COR-L47 (cell line): ENCODE results near the gene DNAH1.
A peak's percentile ranks its signal among the peaks of the same experiment; 100 is the strongest.

ENCODE experiments used
- DNase-seq: peaks from one replicate; lab custom pipeline; 2025; lab: John Stamatoyannopoulos, UW

The DNAH1 gene

GRCh38 chr3:52357151-52358080, 41.3 kb downstream of the DNAH1 start:
- DNase-seq, result no peak

- DNase-seq, result no peak
These were observed 42.3 kb downstream of the DNAH1 start for GRCh38 chr3:52358362-52358940.

DNA sequence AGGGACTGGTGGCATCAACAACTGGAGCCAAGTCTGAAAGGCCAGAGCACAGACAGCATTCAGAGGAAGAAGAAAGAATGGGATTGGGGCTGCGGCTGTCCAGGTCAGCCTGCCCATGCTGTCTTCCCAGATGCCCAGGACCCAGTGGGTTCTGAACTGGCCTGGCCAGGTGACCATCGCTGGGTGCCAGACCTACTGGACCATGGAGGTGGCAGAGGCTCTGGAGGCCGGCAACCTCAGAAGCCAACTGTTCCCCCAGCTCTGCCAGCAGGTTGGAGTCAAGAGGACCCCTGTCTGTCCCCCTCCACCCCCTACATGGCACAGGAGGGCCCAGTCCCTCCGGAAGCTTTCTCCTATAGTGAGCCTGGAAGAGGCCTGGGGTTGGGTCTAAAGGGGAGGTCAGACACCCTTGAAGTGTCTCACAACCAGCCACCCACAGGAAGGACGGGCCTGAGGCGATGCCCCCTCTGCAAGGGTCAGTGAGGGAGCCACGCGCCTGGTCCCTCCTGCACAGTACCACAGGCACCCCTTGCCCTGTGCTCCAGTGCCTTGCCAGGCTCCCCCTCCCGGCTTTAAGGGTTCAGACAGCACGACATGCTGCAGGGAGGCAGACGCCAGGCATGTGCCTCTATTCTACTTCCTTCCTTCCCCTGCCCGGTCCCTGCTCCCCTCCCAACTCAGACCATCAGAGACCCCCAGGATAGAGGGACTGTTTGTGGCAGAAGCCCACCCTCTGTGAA, 43.2 kb downstream of the DNAH1 start:
- DNase-seq, result no peak

DNA sequence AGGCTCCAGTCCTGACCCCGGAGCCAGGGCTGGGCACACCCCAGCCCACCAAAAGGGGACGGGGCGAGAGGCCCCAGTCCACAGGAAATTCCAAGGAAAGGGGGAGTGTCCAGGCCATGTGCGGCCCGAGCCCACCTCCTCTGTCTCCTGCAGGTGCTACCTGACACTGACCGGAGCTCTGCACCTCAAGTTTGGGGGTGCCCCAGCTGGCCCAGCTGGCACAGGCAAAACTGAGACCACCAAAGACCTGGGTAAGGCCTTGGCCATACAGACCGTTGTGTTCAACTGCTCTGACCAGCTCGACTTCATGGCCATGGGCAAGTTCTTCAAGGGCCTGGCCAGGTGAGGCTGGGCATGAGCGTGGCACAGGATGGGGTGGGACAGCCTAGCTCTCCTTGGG, 44.9 kb downstream of the DNAH1 start:
- no peak for DNase-seq

GRCh38 chr3:52361454-52361853, 45.3 kb downstream of the DNAH1 start:
- no peak for DNase-seq

DNA sequence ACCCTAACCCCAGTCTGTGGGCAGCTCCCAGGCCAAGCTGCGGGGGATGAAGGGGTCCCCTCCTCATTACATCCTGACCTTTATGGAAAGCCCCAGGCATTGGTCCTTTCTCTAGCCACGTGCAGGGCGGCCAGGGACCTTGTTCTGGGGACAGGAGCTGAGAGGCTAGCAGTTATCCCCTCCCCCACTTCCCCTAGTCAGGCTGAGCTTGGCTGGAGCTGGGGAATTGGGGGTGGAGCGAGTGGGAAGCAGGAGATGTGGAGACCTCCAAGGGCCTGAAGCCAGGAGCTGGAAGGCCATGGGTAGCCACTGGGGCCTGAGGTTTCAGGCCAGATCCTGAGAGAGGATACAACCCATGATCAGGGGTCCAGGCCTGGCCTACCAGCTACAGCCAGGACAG, 45.8 kb downstream of the DNAH1 start:
- no peak for DNase-seq

- peak; percentile 33 for DNase-seq
These were observed 48.4 kb downstream of the DNAH1 start for GRCh38 chr3:52364322-52365035.

DNA sequence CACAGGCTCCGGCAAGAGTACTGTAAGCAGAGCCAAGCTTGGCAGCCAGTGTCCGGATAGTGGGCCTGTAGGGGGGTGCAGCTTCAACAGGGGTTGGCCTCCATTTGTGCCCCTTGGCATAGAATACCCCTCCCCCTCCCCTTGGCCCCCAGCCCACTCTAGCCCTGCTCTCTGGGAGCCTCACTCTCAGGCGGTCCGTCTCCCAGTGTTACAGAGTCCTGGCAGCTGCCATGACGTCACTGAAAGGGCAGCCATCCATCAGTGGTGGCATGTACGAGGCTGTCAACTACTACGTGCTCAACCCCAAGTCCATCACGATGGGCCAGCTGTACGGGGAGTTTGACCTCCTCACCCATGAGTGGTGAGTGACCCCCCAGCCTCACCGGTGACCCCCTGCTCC, 50.4 kb downstream of the DNAH1 start:
- DNase-seq, result no peak

GRCh38 chr3:52367891-52368880, 52.1 kb downstream of the DNAH1 start:
- DNase-seq, result no peak

- no peak for DNase-seq
These were observed 54.4 kb downstream of the DNAH1 start for GRCh38 chr3:52370531-52370930.

- DNase-seq, result no peak
These were observed 56.8 kb downstream of the DNAH1 start for GRCh38 chr3:52372822-52373504.

DNA sequence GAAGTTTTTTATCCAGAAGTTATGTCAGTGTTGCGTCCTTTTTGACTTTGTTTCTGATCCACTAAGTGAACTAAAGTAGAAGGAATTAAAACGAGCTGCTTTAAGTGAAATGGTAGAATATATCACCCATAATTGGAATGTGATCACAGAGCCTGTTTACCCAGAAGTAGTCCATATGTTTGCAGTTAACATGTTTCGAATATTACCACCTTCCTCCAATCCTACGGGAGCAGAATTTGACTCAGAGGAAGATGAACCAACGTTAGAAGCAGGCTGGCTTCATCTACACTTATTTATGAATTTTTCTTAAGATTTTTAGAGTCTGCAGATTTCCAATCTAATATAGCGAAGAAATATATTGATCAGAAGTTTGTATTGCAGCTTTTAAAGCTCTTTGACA, 57.6 kb downstream of the DNAH1 start:
- no peak for DNase-seq

DNA sequence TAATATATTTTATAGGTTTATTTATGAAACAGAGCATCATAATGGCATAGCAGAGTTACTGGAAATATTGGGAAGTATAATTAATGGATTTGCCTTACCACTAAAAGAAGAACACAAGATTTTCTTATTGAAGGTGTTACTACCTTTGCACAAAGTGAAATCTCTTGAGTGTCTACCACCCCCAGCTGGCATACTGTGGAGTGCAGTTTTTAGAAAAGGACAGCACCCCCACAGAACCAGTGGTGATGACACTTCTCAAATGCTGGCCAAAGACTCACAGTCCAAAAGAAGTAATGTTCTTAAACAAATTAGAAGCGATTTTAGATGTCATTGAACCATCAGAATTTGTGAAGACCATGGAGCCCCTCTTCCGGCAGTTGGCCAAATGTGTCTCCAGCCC, 58.1 kb downstream of the DNAH1 start:
- no peak for DNase-seq

- DNase-seq, result no peak
These were observed 63.5 kb downstream of the DNAH1 start for GRCh38 chr3:52379610-52380009.

GRCh38 chr3:52380023-52380422, 63.9 kb downstream of the DNAH1 start:
- no peak for DNase-seq

GRCh38 chr3:52381623-52382022, 65.5 kb downstream of the DNAH1 start:
- no peak for DNase-seq

DNA sequence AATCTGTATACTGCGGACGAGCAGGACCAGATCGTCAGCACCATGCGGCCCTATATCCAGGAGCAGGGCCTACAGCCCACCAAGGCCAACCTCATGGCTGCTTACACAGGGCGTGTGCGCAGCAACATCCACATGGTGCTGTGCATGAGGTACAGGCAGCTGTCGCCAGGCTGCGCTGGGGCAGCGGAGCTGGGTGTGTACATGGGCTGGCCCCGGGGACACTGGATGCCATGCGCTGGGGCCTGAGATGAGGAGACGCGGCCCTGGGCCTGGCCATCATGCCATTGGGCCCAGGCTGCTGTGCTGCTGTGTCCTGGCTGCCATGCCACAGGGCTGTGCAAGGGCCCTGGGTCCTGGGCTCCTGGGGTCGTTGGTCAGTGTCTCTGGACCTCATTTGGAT, 67.3 kb downstream of the DNAH1 start:
- DNase-seq, result no peak

GRCh38 chr3:52384019-52384761, 68.1 kb downstream of the DNAH1 start:
- no peak for DNase-seq

GRCh38 chr3:52385157-52385556, 69.0 kb downstream of the DNAH1 start:
- DNase-seq, result peak; percentile 11

DNA sequence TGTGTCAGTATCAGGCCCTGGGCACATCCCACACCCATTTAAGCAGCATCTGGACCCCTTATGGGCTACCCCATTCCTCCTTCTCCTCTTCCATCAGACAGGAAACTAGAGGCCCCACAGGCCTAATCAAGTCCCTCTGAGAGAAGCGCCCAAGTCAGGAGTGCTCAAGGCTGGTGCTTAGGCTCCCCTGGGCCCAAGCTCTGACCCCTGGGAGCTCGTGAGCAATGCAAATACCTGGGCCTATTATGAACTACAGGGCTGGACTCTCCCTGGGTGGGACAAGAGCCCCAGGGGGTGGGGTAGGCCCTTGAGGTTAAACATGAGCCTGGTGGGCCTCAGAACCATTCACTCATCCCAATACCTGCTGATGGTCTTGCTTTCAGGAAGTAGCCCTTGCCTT, 71.4 kb downstream of the DNAH1 start:
- no peak for DNase-seq
